ENCODE measurements around the gene HSD17B12. TPM values are rescaled to one million over a fixed set of nuclear protein-coding genes. Genes with fewer than 3 reads are reported as not detected.

The HSD17B12 gene
- polyA plus RNA-seq, 1 donor (not counting 4 experiments of a cell fraction or from before 2014, with no cell fraction given) = 105 TPM

- peaks cover 5 to 7% of the 10 kb centered on the region in 2 experiments for H3K36me3 ChIP-seq (ENCODE audit: control insufficient read depth in 2 of 2, extremely low read depth in 1 of 2, insufficient read depth in 2 of 2, low read length in 2 of 2)
- H3K4me2 ChIP-seq (ENCODE audit: control insufficient read depth, extremely low read depth, insufficient read depth, low read depth, low read length) = no peak overlapping the region
- TF ChIP-seq CTCF (optimal IDR thresholded peaks at IDR 0.05 in 1 of 3, IDR thresholded peaks at IDR 0.05 in 1 of 3, conservative IDR thresholded peaks at IDR 0.05 in 1 of 3; ENCODE audit: extremely low read depth in 1 of 3, insufficient read depth in 2 of 3, low read length in 3 of 3) = no peak
- TF ChIP-seq EZH2 (IDR thresholded peaks at IDR 0.05; ENCODE audit: low read length) = no peak
- H3K9me1 ChIP-seq (ENCODE audit: control insufficient read depth, extremely low read depth, insufficient read depth, low read length) = no peaks in the 10 kb centered on the region
- peaks cover 95% of the 10 kb centered on the region for H3K79me2 ChIP-seq (ENCODE audit: control insufficient read depth, insufficient read depth, low read length)
- no peak overlapping the region for H3K27ac ChIP-seq (ENCODE audit: control insufficient read depth, insufficient read depth, low read length)
- H3K9ac ChIP-seq (ENCODE audit: control insufficient read depth, extremely low read depth, insufficient read depth, low read length) = no peak overlapping the region
- no peak for DNase-seq (ENCODE audit: low read depth, low spot score)
- FAIRE-seq = no peak
- no peak overlapping the region for H3K4me3 ChIP-seq (ENCODE audit: control insufficient read depth in 2 of 3, extremely low read depth in 1 of 3, insufficient read depth in 2 of 3, low read depth in 1 of 3, low read length in 3 of 3)
- dilution Hi-C loops (cut with MboI; ENCODE audit: extremely low pct_ligation_motif_present, low sequenced_read_pairs) = no loop called here
- H3K9me3 ChIP-seq (ENCODE audit: control insufficient read depth, low read depth, low read length) = no peaks in the 10 kb centered on the region
- H3K27me3 ChIP-seq (ENCODE audit: control insufficient read depth, extremely low read depth, insufficient read depth, low read length) = no peaks in the 10 kb centered on the region
- H2AFZ ChIP-seq (ENCODE audit: control insufficient read depth, low read length) = no peak overlapping the region
- H4K20me1 ChIP-seq (ENCODE audit: control insufficient read depth, extremely low read depth, insufficient read depth, low read length) = peaks cover 7% of the 10 kb centered on the region
- H3K4me1 ChIP-seq (ENCODE audit: control insufficient read depth, extremely low read depth, insufficient read depth, low read length) = peaks cover 36% of the 10 kb centered on the region
Measured at GRCh38 chr11:43689167-43689566, 8.6 kb downstream of the HSD17B12 start.

GRCh38 chr11:43690929-43691725 lies 10.6 kb downstream of the HSD17B12 start:
- no peak overlapping the region for H3K9ac ChIP-seq (ENCODE audit: control insufficient read depth, extremely low read depth, insufficient read depth, low read length)
- no peak overlapping the region for H2AFZ ChIP-seq (ENCODE audit: control insufficient read depth, low read length)
- no peak for FAIRE-seq
- peaks cover 5 to 7% of the 10 kb centered on the region in 2 experiments for H3K36me3 ChIP-seq (ENCODE audit: control insufficient read depth in 2 of 2, extremely low read depth in 1 of 2, insufficient read depth in 2 of 2, low read length in 2 of 2)
- peaks cover 7% of the 10 kb centered on the region for H4K20me1 ChIP-seq (ENCODE audit: control insufficient read depth, extremely low read depth, insufficient read depth, low read length)
- H3K4me2 ChIP-seq (ENCODE audit: control insufficient read depth, extremely low read depth, insufficient read depth, low read depth, low read length) = no peak overlapping the region
- TF ChIP-seq EZH2 (IDR thresholded peaks at IDR 0.05; ENCODE audit: low read length) = no peak
- TF ChIP-seq CTCF (optimal IDR thresholded peaks at IDR 0.05 in 1 of 3, IDR thresholded peaks at IDR 0.05 in 1 of 3, conservative IDR thresholded peaks at IDR 0.05 in 1 of 3; ENCODE audit: extremely low read depth in 1 of 3, insufficient read depth in 2 of 3, low read length in 3 of 3) = no peak
- no peak overlapping the region for H3K27ac ChIP-seq (ENCODE audit: control insufficient read depth, insufficient read depth, low read length)
- peaks cover 92% of the 10 kb centered on the region for H3K79me2 ChIP-seq (ENCODE audit: control insufficient read depth, insufficient read depth, low read length)
- no peaks in the 10 kb centered on the region for H3K9me3 ChIP-seq (ENCODE audit: control insufficient read depth, low read depth, low read length)
- no peaks in the 10 kb centered on the region for H3K9me1 ChIP-seq (ENCODE audit: control insufficient read depth, extremely low read depth, insufficient read depth, low read length)
- dilution Hi-C loops (cut with MboI; ENCODE audit: extremely low pct_ligation_motif_present, low sequenced_read_pairs) = no loop called here
- DNase-seq (ENCODE audit: low read depth, low spot score) = no peak
- no peak overlapping the region for H3K4me3 ChIP-seq (ENCODE audit: control insufficient read depth in 2 of 3, extremely low read depth in 1 of 3, insufficient read depth in 2 of 3, low read depth in 1 of 3, low read length in 3 of 3)
- no peaks in the 10 kb centered on the region for H3K27me3 ChIP-seq (ENCODE audit: control insufficient read depth, extremely low read depth, insufficient read depth, low read length)
- peaks cover 21% of the 10 kb centered on the region for H3K4me1 ChIP-seq (ENCODE audit: control insufficient read depth, extremely low read depth, insufficient read depth, low read length)

Data from keratinocyte (primary cell).